ENCODE results near the gene GADL1.

The GADL1 gene

GRCh38 chr3:30690199-30690598 is 204.3 kb downstream of the GADL1 start:
- CTCF ChIA-PET = interaction anchor here (1.0 to 5.1 kb wide), 2 partner anchors 12 to 648 kb away, joined by 3 to 40 read pairs; no protein-coding TSS in a partner anchor

GRCh38 chr3:30688776-30689641 is 205.5 kb downstream of the GADL1 start:
- ChIA-PET CTCF (interaction anchor here (0.9 to 1.5 kb wide), 2 partner anchors 10 to 647 kb away, joined by 3 read pairs; no protein-coding TSS in a partner anchor), POLR2A (no interaction called here)
- DNase-seq (ENCODE audit: extremely low spot score) = no peak
- no peak for TF ChIP-seq CTCF (IDR thresholded peaks at IDR 0.05; ENCODE audit: control extremely low read depth, extremely low read depth, low read depth, missing control alignments)

More at GRCh38 chr3:30690199-30690598, 204.3 kb downstream of the GADL1 start:
- POLR2A ChIA-PET = no interaction called here
- no peak for DNase-seq (ENCODE audit: extremely low spot score)
- no peak for TF ChIP-seq CTCF (IDR thresholded peaks at IDR 0.05; ENCODE audit: control extremely low read depth, extremely low read depth, low read depth, missing control alignments)

GRCh38 chr3:30687930-30688570 is 206.4 kb downstream of the GADL1 start:
- ChIA-PET POLR2A (no interaction called here), CTCF (interaction anchor here (0.9 to 1.5 kb wide), 2 partner anchors 11 to 646 kb away, joined by 3 read pairs; no protein-coding TSS in a partner anchor)
- no peak for TF ChIP-seq CTCF (IDR thresholded peaks at IDR 0.05; ENCODE audit: control extremely low read depth, extremely low read depth, low read depth, missing control alignments)
- no peak for DNase-seq (ENCODE audit: extremely low spot score)

GRCh38 chr3:30686799-30687198 is 207.7 kb downstream of the GADL1 start:
- POLR2A ChIA-PET = no interaction called here
- CTCF ChIA-PET = interaction anchor here (1.7 kb wide), 1 partner anchor 8 kb away, joined by 4 read pairs; no protein-coding TSS in a partner anchor
- DNase-seq (ENCODE audit: extremely low spot score) = no peak
- TF ChIP-seq CTCF (IDR thresholded peaks at IDR 0.05; ENCODE audit: control extremely low read depth, extremely low read depth, low read depth, missing control alignments) = no peak

- ChIA-PET POLR2A (no interaction called here), CTCF (interaction anchor here (1.7 kb wide), 1 partner anchor 8 kb away, joined by 4 read pairs; no protein-coding TSS in a partner anchor)
- DNase-seq (ENCODE audit: extremely low spot score) = no peak
- TF ChIP-seq CTCF (IDR thresholded peaks at IDR 0.05; ENCODE audit: control extremely low read depth, extremely low read depth, low read depth, missing control alignments) = no peak
Measured at GRCh38 chr3:30686176-30686575, 208.3 kb downstream of the GADL1 start.

GRCh38 chr3:30685267-30685667 is 209.2 kb downstream of the GADL1 start:
- no peak for TF ChIP-seq CTCF (IDR thresholded peaks at IDR 0.05; ENCODE audit: control extremely low read depth, extremely low read depth, low read depth, missing control alignments)
- no peak for DNase-seq (ENCODE audit: extremely low spot score)
- ChIA-PET POLR2A (no interaction called here), CTCF (interaction anchor here (1.0 to 1.7 kb wide), 2 partner anchors 8 to 9 kb away, joined by 4 read pairs; no protein-coding TSS in a partner anchor)

Measured in GM10248 (cell line).